Limb (tissue), 2 donors: ENCODE results near the gene TSSK2.

Source experiments
- DNase-seq, 2 donors: peaks; one replicate each; pipeline ENCODE4 v3.0.0-alpha.2; 2016; ENCODE audit errors: extremely low spot score in 2 of 2

Gene TSSK2

GRCh38 chr22:19169002-19169946 is 38.2 kb downstream of the TSSK2 start:
- no peak for DNase-seq

DNA sequence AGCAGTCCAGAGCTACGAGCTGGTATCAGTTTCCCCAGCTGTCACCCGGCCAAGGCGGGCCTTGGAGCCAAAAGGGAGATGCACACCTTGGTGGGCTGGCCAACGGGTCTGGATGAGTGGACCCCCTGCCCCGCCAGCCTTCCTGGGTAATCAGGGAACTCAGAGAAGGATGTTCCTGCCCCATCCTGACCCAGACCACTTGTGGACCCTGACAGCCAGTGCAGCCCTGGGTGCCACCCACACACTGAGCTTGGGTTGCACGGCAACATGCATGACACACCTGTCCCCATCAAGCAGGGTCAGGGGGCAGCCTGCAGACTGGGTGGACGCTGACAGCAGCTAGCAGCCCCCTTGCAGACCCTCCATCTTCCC is 38.8 kb downstream of the TSSK2 start:
- DNase-seq, result no peak

DNA sequence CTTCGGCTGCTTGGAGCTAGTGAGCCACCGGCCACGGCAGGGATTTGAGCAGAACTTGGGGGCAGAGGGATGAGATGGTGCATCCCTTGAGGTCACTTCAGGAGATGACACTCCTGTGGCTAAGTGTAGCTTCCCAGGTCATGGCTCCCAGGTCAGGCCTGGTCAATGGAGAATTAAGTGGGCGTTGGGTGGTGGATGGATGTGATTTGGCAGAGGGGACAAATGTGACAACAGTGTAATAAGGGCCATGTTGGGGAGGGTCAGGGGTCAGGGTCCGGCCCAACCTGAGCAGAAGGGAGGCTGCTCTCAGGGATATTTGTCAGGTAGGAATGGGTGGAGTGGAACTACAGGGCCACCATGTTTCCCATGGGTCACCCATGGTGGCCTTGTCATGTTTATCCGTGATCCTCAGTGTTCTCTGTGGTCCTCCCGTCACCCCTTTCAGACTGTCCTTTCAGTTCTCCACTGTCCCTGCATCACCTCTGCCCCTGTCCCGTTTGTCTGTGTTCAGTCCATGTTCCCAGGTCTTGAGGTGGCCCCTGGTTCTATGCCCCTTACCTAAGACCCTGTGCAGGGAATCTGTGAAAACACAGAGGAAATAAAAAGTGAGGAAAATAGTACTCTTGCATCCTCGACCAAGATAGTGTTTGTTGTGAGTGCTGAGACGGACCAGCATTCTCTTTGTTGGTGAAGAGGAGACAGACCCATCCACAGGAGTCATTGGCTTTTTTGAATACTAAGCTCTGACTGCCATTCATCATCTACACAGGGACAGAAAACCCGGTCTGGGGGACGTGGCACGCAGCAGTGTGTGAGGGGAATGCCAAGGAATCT is 41.3 kb downstream of the TSSK2 start:
- DNase-seq, result no peak

DNA sequence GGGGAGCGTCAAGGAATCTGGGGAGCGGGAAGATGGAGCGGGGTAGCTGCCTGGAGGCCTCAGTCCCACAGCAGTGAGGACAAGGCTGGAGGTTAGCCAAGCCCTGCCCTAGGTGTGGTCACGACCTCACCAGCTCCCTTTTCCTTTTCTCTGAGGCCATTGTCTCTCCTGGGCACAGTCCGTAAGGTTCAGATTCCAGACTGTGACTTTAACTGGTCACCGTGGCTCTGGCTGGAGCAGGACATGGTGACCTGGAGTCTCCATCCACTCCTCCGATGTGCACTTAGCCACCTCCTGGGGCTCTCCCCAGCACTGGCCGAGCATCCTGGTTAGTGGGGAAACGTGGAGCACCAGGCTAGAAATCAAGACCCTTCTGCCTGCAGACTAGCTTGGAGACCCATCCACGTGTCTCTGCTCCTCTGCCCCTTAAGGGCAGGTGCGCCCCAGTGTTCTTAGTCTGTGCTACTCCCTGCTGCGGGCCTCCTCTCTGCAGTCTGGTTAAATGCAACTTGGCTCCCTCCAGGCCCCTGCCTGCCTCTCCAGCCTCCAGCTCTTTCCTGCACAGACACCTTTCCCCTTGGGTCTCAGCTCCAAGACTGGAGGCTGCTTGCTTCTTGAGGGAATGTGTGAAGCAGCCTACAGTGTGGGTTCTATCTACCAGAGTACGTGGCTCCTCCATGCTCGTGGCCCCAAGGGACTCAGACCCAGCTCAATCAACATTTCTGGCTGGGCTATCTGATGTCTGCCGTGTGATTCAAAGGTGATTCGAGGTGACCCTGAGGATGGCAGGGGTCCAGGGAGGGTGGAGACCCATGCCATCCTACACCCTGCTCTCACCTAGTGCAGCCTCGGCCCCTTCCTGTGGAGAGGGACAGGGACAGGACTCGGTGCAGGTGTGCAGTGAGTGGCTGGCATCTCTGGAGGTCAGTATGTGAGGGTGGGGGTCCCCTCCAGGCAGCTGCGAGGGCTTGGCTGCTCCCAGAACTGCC is 42.2 kb downstream of the TSSK2 start:
- no peak for DNase-seq

- no peak for DNase-seq
Observed at GRCh38 chr22:19174106-19175025, 43.3 kb downstream of the TSSK2 start.

DNA sequence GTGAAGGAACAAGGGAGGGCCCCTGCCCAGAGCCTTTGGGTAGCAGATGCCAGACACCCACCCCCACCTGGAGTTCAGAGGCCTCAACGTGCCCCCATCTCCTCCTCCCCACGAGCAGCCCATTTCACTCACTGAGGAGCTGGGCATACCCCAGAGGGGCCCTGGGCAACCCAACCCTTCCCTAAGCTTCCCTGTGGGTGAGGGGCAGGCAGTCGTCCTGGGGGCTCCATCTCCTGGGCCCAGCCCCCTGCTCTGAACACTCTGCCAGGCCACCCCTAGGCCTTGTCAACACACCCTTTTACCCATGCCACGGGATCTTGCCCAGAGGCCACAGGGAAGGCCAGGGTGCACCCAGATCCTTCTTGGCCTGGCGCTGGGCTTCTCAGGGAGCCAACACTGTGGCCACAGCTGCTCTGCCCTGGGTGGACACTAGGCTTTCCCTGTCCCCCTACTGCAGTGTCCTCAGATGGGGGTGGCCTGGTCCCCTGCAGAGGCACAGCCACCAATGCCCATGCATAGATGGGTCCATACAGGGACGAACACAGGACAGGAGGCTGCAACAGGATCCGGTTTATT is 44.0 kb downstream of the TSSK2 start:
- DNase-seq, result no peak

DNA sequence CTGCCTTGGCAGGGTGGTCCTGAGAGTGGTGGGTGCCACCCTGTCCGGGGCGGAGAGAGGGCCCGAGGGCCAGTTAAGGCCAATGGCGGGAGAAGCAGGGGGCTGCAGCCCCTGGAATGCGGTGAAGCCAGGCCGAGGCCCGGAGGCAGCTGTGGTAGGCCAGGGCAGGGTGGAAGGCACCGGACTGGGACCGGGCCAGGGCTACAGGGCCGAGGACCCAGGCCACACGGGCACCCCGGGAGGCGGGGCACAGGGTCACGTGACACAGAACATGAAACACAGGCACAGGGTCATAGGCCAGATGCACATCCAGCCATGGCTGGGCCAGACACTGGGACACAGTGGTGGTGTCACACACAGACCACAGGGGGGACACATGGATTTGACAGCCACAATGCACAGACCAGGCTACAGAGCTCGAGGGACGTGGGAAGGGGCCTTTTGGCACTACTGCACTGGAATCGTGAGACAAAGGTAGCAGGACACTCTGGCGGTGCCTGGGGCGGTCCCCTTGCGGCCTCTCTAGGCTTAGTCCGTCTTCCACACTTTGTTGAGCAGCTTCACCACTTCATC is 44.6 kb downstream of the TSSK2 start:
- no peak for DNase-seq

- peak in 1 of 2 donors; percentile 50 for DNase-seq
Observed at GRCh38 chr22:19176175-19176643, 45.1 kb downstream of the TSSK2 start.

DNA sequence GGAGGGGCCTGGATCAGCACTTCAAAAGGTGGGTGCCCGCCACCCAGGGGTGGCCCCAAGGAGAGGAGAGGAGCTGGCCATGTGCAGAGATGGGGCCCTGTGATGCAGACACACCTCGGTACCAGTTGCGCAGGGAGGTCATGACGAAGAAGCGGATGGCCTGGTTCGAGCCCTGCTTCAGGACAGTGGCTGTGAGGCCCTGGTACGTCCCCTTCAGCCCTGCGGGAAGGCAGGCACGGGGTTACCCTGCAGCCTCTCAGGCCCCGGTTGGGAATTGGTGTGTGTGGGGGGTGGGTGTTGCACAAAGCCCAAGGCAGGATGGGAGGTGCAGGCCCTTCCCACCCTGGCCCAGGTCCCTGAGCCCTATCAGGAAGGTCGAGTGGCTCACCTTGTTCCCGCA is 45.6 kb downstream of the TSSK2 start:
- DNase-seq, result no peak

DNA sequence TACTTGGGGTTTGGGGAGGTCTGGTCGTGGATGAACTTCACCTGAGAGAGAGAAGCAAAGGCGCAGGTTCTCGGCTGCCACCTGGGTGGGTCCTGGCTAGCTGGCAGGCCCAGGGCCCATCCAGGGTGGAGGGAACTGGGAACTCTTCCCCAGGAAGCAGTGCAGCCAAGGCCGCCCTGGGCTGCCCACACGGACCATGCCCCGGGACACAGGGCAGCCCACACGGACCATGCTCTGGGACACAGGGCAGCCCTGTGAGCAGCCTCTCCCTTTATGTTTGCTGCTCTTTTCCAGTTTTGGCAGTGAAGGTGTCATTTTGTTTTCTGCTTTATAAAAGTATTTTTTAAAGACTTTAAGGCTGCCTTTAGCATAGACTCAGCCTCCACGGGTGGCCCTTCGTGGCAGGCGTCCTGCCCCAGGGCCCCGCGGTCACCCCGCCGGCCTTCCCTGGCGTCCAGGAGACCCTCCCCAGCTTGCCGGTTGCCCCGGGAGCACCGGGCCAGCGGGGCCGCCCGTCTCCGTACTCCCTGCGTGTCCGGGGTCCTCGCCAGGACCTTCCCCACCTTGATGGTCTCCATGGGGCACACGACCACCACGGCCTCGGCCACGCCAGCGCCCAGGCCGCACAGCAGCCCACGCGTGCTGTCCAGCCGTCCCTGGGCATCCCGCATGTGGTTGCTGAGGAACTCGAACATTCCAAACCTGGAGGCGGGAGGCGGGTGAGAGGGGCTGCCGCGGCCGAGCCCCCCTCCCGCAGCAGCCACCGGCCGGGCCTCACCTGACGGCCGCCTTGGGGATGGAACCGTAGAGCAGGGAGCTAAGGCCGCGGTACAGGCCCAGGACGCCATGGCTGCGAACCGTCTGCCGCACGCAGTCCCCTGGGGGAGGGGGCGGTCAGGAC is 46.3 kb downstream of the TSSK2 start:
- DNase-seq, result no peak

GRCh38 chr22:19178065-19178656 is 47.1 kb downstream of the TSSK2 start:
- DNase-seq, result peak in 1 of 2 donors; percentile 24

- DNase-seq, result peak; percentile 83 to 93
Observed at GRCh38 chr22:19178657-19179496, 47.8 kb downstream of the TSSK2 start, which contains the start of gene SLC25A1. TSS of gene SLC25A1 (minus strand) at chr22:19178736. CDS start at chr22:19178673, 63 bp downstream.

- peak; percentile 76 to 77 for DNase-seq
Observed at GRCh38 chr22:19179497-19180048, 48.5 kb downstream of the TSSK2 start.

DNA sequence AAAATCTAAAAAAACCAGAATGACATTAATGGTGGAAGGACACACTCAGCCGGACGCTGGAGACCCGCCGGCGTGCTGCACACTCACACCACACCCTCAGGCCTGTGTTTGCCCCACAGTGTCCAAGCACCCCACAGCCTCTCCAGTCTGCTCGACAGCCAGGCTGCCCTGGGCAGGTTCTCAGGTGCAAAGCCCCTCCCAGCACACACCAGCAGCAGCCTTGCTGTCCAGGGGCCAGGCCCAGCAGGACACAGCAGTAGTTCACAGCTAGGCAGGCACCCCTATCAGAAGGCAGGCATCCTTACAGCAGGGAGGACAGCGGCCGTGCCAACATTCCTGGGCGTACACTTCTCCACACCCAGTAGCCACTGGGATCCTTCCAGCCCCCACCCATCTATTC is 49.1 kb downstream of the TSSK2 start:
- DNase-seq, result no peak

GRCh38 chr22:19180740-19181410 is 49.8 kb downstream of the TSSK2 start:
- no peak for DNase-seq
